Loucy (cell line): ENCODE measurements around the gene DTYMK.

Experiments used
- H2AFZ ChIP-seq: fragments of 200-600 bp; sonication (generic); 2 replicates; pipeline ENCODE4 v1.6.0; 2016; ENCODE audit warnings: antibody characterized with exemption, mild to moderate bottlenecking, low read length, moderate library complexity
- H3F3A ChIP-seq: fragments of 200-600 bp; 2 replicates; pipeline ENCODE4 v1.6.0; 2016; ENCODE audit warnings: antibody characterized with exemption, low read depth, mild to moderate bottlenecking
- H3K27me3 ChIP-seq: fragments of 200-600 bp; sonication (generic); 2 replicates; pipeline ENCODE4 v1.6.1; 2014; ENCODE audit warnings: low read length, mild to moderate bottlenecking; ENCODE audit not compliant: insufficient read depth, poor library complexity, severe bottlenecking
- H3K36me3 ChIP-seq: fragments of 200-600 bp; sonication (generic); 2 replicates; pipeline ENCODE4 v1.6.1; 2016; ENCODE audit warnings: low read length; ENCODE audit not compliant: insufficient read depth
- H3K4me1 ChIP-seq: fragments of 200-600 bp; sonication (generic); 2 replicates; pipeline ENCODE4 v1.5.1; 2014; ENCODE audit warnings: low read length, mild to moderate bottlenecking; ENCODE audit not compliant: insufficient read depth, poor library complexity, severe bottlenecking
- H3K4me2 ChIP-seq: fragments of 200-600 bp; sonication (generic); 2 replicates; pipeline ENCODE4 v1.6.0; 2014; ENCODE audit warnings: antibody characterized with exemption, low read length, low read depth, mild to moderate bottlenecking; ENCODE audit not compliant: poor library complexity, severe bottlenecking
- H3K4me3 ChIP-seq: fragments of 200-600 bp; sonication (generic); 2 replicates; pipeline ENCODE4 v1.5.1; 2014; ENCODE audit warnings: low read length, mild to moderate bottlenecking, mixed read lengths; ENCODE audit not compliant: poor library complexity, severe bottlenecking
- H3K79me2 ChIP-seq: fragments of 200-600 bp; sonication (generic); 2 replicates; pipeline ENCODE4 v1.6.1; 2014; ENCODE audit warnings: low read length; ENCODE audit not compliant: insufficient read depth
- H3K9ac ChIP-seq: fragments of 200-600 bp; sonication (generic); 2 replicates; pipeline ENCODE4 v1.6.0; 2014; ENCODE audit warnings: mild to moderate bottlenecking, low read depth, low read length, moderate library complexity; ENCODE audit not compliant: poor library complexity, severe bottlenecking
- H3K9me2 ChIP-seq: fragments of 200-600 bp; sonication (generic); replicated peaks from 2 replicates; pipeline ENCODE4 v1.6.1; 2016; ENCODE audit warnings: low read depth, low read length, mixed read lengths
- H3K9me3 ChIP-seq: fragments of 200-600 bp; sonication (generic); 2 replicates; pipeline ENCODE4 v1.6.1; 2014; ENCODE audit warnings: mild to moderate bottlenecking, antibody characterized with exemption, low read length, low read depth; ENCODE audit not compliant: insufficient read depth
- H4K20me1 ChIP-seq: fragments of 200-600 bp; sonication (generic); 2 replicates; pipeline ENCODE4 v1.6.0; 2014; ENCODE audit warnings: antibody characterized with exemption, low read length, mild to moderate bottlenecking; ENCODE audit not compliant: insufficient read depth, poor library complexity, severe bottlenecking
- CTCF ChIP-seq: fragments of 200-600 bp; sonication (generic); conservative IDR thresholded peaks from 2 replicates; pipeline ENCODE4 v1.5.1; 2014; ENCODE audit warnings: mild to moderate bottlenecking, antibody characterized with exemption, low read length
- EZH2phosphoT487 ChIP-seq: fragments of 200-600 bp; IDR thresholded peaks from 2 replicates; pipeline ENCODE4 v1.6.1; 2018; ENCODE audit warnings: antibody characterized with exemption, mild to moderate bottlenecking, moderate library complexity, borderline replicate concordance

Gene DTYMK

GRCh38 chr2:241638940-241639339 lies 47.7 kb downstream of the DTYMK start:
- Histone ChIP-seq H3K4me3 (peak overlapping the region; percentile 85), H3K4me2 (peak overlapping the region; percentile 97), H2AFZ (no peak overlapping the region), H3K9ac (peak overlapping the region; percentile 72), H3F3A (no peaks in the 10 kb centered on the region), H3K27me3 (no peaks in the 10 kb centered on the region), H3K36me3 (no peaks in the 10 kb centered on the region), H3K79me2 (peaks cover 86% of the 10 kb centered on the region), H4K20me1 (peaks cover 56% of the 10 kb centered on the region), H3K9me2 (no peaks in the 10 kb centered on the region), H3K9me3 (no peaks in the 10 kb centered on the region), H3K4me1 (peaks cover 38% of the 10 kb centered on the region)
- TF ChIP-seq EZH2phosphoT487 = no peak
- no peak for TF ChIP-seq CTCF

GRCh38 chr2:241637795-241638660 lies 48.6 kb downstream of the DTYMK start:
- H3K9ac ChIP-seq = peak overlapping the region; percentile 72

GRCh38 chr2:241637018-241637794 lies 49.4 kb downstream of the DTYMK start, which contains the start of the genes ATG4B and THAP4:
Gene ATG4B, plus strand, starts transcription at chr2:241637693. Its CDS starts 22 bp downstream, at chr2:241637715.
Gene THAP4, minus strand, starts transcription at chr2:241637158. Its CDS starts 141 bp downstream, at chr2:241637017.
- H3K4me2 ChIP-seq = peak within 1 kb of the TSS; percentile 97
- H3K36me3 ChIP-seq = peaks cover 3% of the 10 kb centered on the region; the same call in 1 of the 2 replicates
- H3K9me3 ChIP-seq = no peaks in the 10 kb centered on the region
- H3K27me3 ChIP-seq = no peaks in the 10 kb centered on the region
- H3K4me3 ChIP-seq = peak within 1 kb of the TSS; percentile 85
- H3K9me2 ChIP-seq = no peaks in the 10 kb centered on the region
- peak within 1 kb of the TSS; percentile 92 for H2AFZ ChIP-seq
- H4K20me1 ChIP-seq = peaks cover 46% of the 10 kb centered on the region
- peaks cover 37% of the 10 kb centered on the region for H3K4me1 ChIP-seq
- H3K9ac ChIP-seq = peak within 1 kb of the TSS; percentile 72
- H3K79me2 ChIP-seq = peaks cover 70% of the 10 kb centered on the region
- TF ChIP-seq EZH2phosphoT487 (no peak), CTCF (no peak)
- no peaks in the 10 kb centered on the region for H3F3A ChIP-seq

More at GRCh38 chr2:241637795-241638660, 48.6 kb downstream of the DTYMK start:
- H2AFZ ChIP-seq = peak overlapping the region; percentile 92; the same call in 1 of the 2 replicates
- peak overlapping the region; percentile 85 for H3K4me3 ChIP-seq
- no peaks in the 10 kb centered on the region for H3K9me3 ChIP-seq
- H3K9me2 ChIP-seq = no peaks in the 10 kb centered on the region
- H3K79me2 ChIP-seq = peaks cover 78% of the 10 kb centered on the region
- peaks cover 3% of the 10 kb centered on the region; the same call in 1 of the 2 replicates for H3K36me3 ChIP-seq
- H3F3A ChIP-seq = no peaks in the 10 kb centered on the region
- peaks cover 38% of the 10 kb centered on the region for H3K4me1 ChIP-seq
- H3K4me2 ChIP-seq = peak overlapping the region; percentile 97
- TF ChIP-seq EZH2phosphoT487 (no peak), CTCF (no peak)
- peaks cover 51% of the 10 kb centered on the region for H4K20me1 ChIP-seq
- no peaks in the 10 kb centered on the region for H3K27me3 ChIP-seq
